ENCODE measurements around the gene CTBP2. TPM values are rescaled to one million over a fixed set of nuclear protein-coding genes. Genes with fewer than 3 reads are reported as not detected.

The CTBP2 gene
- total RNA-seq, 1 experiment from 2014 or later = 125 TPM

GRCh38 chr10:125102246-125102645, 58.1 kb downstream of the CTBP2 start:
- H3K4me3 ChIP-seq (ENCODE audit: low read depth in 2 of 2, low read length in 2 of 2) = no peak overlapping the region
- TF ChIP-seq TCF7L2 (IDR thresholded peaks at IDR 0.05; ENCODE audit: low read depth, low read length) = peak; percentile 60; the same call in 1 of the 2 replicates
- no peak for TF ChIP-seq POLR2AphosphoS5 (IDR thresholded peaks at IDR 0.05; ENCODE audit: low read depth, low read length)
- in situ Hi-C loops (cut with HindIII; ENCODE audit: low pct_unique_long_range_greater_than_20kb, low sequenced_read_pairs) (no loop called here), intact Hi-C loops (cut with micrococcal nuclease; ENCODE audit: unreplicated experiment) (no loop called here)
- H3K36me3 ChIP-seq (ENCODE audit: control insufficient read depth, insufficient read depth, low read length) = peaks cover 10% of the 10 kb centered on the region
- H3K4me1 ChIP-seq (ENCODE audit: control insufficient read depth, insufficient read depth, low read length) = no peaks in the 10 kb centered on the region; the same call in 1 of the 2 replicates
- H3K27ac ChIP-seq (ENCODE audit: low read length) = 0 out of 2 replicates have a peak overlapping the region, but pooled peaks have one; percentile 14
- CTCF ChIA-PET = interaction anchor here (0.6 kb wide), 1 partner anchor 10 kb away, joined by 14 read pairs; no protein-coding TSS in a partner anchor
- no peaks in the 10 kb centered on the region for H3K9me3 ChIP-seq (ENCODE audit: control insufficient read depth, insufficient read depth, low read depth, low read length)
- BruUV-seq (replicated peaks) = no TSS peak
- no peaks in the 10 kb centered on the region for H3K27me3 ChIP-seq (ENCODE audit: control insufficient read depth, insufficient read depth, low read length)
- DNase-seq (ENCODE audit: low read depth, low spot score) (no peak), ATAC-seq (0 out of 2 replicates have a peak, but pooled peaks have one; percentile 8)
- POLR2A ChIA-PET = no interaction called here

- no peaks in the 10 kb centered on the region for H3K27me3 ChIP-seq (ENCODE audit: control insufficient read depth, insufficient read depth, low read length)
- peaks cover 10% of the 10 kb centered on the region for H3K36me3 ChIP-seq (ENCODE audit: control insufficient read depth, insufficient read depth, low read length)
- H3K4me1 ChIP-seq (ENCODE audit: control insufficient read depth, insufficient read depth, low read length) = no peaks in the 10 kb centered on the region; the same call in 1 of the 2 replicates
- in situ Hi-C loops (cut with HindIII; ENCODE audit: low pct_unique_long_range_greater_than_20kb, low sequenced_read_pairs) (no loop called here), intact Hi-C loops (cut with micrococcal nuclease; ENCODE audit: unreplicated experiment) (no loop called here)
- DNase-seq (ENCODE audit: low read depth, low spot score) (no peak), ATAC-seq (no peak)
- no peak overlapping the region for H3K27ac ChIP-seq (ENCODE audit: low read length)
- CTCF ChIA-PET = no interaction called here
- no peaks in the 10 kb centered on the region for H3K9me3 ChIP-seq (ENCODE audit: control insufficient read depth, insufficient read depth, low read depth, low read length)
- POLR2A ChIA-PET = no interaction called here
- H3K4me3 ChIP-seq (ENCODE audit: low read depth in 2 of 2, low read length in 2 of 2) = no peak overlapping the region
- TF ChIP-seq CTCF (IDR thresholded peaks at IDR 0.05) = no peak
- TF ChIP-seq REST (IDR thresholded peaks at IDR 0.05; ENCODE audit: insufficient read depth in 1 of 2, low read depth in 2 of 2, low read length in 1 of 2) = no peak
- TF ChIP-seq SIN3A (IDR thresholded peaks at IDR 0.05; ENCODE audit: borderline replicate concordance, insufficient read depth, low read depth, low read length) = no peak
- BruUV-seq (replicated peaks) = no TSS peak
Observed at GRCh38 chr10:125101581-125101980, 58.8 kb downstream of the CTBP2 start.

- ChIA-PET POLR2A (no interaction called here), CTCF (no interaction called here)
- Histone ChIP-seq H3K4me3 (ENCODE audit: low read depth in 2 of 2, low read length in 2 of 2) (no peak overlapping the region), H3K9me3 (ENCODE audit: control insufficient read depth, insufficient read depth, low read depth, low read length) (no peaks in the 10 kb centered on the region), H3K36me3 (ENCODE audit: control insufficient read depth, insufficient read depth, low read length) (peaks cover 10% of the 10 kb centered on the region), H3K27me3 (ENCODE audit: control insufficient read depth, insufficient read depth, low read length) (no peaks in the 10 kb centered on the region), H3K4me1 (ENCODE audit: control insufficient read depth, insufficient read depth, low read length) (peaks cover under 1% of the 10 kb centered on the region; the same call in 1 of the 2 replicates), H3K27ac (ENCODE audit: low read length) (peak overlapping the region; percentile 4; the same call in 1 of the 2 replicates)
- DNase-seq (ENCODE audit: low read depth, low spot score) (no peak), ATAC-seq (no peak)
- intact Hi-C loops (cut with micrococcal nuclease; ENCODE audit: unreplicated experiment) = no loop called here
- no peak for TF ChIP-seq SIN3A (IDR thresholded peaks at IDR 0.05; ENCODE audit: borderline replicate concordance, insufficient read depth, low read depth, low read length)
- TF ChIP-seq TCF7L2 (IDR thresholded peaks at IDR 0.05; ENCODE audit: low read depth, low read length) = no peak
- no peak for TF ChIP-seq CTCF (IDR thresholded peaks at IDR 0.05)
- no peak for TF ChIP-seq REST (IDR thresholded peaks at IDR 0.05; ENCODE audit: insufficient read depth in 1 of 2, low read depth in 2 of 2, low read length in 1 of 2)
- TF ChIP-seq POLR2AphosphoS5 (IDR thresholded peaks at IDR 0.05; ENCODE audit: low read depth, low read length) = no peak
- no TSS peak for BruUV-seq (replicated peaks)
- in situ Hi-C loops (cut with HindIII; ENCODE audit: low pct_unique_long_range_greater_than_20kb, low sequenced_read_pairs) = no loop called here
Observed at GRCh38 chr10:125101049-125101448, 59.3 kb downstream of the CTBP2 start.

Measured in Panc1 (cell line).